ENCODE data around the gene GNG10.
A peak's percentile ranks its signal among the peaks of the same experiment; 100 is the strongest.
"Not testable (repeated sequence)": the region's sequence is repeated elsewhere in the genome, so short reads cannot be mapped to it uniquely, and the experiment has no call there.

The GNG10 gene

GRCh38 chr9:111658943-111659342 is 2.5 kb upstream of the GNG10 start:
- DNase-seq, result no peak

DNA sequence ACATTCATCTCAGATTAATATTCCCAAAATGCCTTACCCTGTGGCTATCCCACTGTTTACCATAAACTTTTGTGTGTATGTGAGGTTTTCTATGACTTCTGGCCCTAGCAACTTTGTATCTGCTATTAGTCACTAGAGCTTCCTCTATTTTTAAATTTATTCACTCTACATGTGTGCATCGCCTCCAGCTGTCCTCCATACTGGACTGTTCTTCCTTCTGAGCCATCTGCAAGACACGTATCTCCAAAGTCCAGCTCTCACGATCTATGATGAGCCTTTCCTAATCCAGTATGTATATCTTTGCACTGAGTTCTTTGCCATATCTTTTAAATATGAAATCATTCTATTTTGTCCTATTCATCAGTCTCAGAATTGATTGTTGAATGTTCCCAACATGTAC is 1.7 kb upstream of the GNG10 start:
- no peak for DNase-seq

DNA sequence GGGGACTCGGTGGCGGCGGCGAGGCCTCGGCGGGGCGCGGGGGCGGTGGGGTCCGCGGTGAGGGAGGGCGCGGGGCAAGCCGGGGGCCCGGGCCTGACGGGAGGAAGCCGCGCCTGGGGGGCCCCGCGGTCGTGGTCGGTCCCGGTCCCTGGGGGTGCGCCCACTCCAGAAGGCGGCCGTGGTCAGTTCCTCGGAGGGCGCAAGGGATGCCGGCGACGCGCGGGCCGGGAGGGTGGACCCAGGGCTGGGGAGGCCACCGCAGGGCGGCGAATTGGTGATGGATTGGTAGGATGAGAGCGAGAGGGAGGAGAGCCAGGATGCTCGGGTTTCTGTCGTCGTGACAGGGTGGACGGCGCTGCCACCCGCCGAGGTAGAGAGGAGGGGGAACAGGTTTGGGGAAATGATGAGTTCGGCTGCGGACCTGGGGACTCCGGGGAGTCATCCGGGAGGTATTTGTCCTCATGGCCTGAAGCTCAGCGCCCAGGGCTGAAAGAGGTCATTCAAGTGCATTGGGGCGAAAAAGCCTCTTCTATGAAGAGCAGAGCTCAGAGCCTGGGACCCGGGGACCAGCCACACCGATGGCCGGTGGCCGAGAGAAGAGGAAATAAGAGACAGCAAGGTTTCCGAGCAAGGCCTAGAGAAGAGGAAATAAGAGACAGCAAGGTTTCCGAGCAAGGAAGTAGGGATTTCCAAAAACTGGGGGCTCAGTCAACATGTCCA is 557 bp downstream of the GNG10 start:
- peak; percentile 56 for DNase-seq

- no peak for DNase-seq
These were observed 1.3 kb downstream of the GNG10 start for GRCh38 chr9:111662576-111663300.

DNA sequence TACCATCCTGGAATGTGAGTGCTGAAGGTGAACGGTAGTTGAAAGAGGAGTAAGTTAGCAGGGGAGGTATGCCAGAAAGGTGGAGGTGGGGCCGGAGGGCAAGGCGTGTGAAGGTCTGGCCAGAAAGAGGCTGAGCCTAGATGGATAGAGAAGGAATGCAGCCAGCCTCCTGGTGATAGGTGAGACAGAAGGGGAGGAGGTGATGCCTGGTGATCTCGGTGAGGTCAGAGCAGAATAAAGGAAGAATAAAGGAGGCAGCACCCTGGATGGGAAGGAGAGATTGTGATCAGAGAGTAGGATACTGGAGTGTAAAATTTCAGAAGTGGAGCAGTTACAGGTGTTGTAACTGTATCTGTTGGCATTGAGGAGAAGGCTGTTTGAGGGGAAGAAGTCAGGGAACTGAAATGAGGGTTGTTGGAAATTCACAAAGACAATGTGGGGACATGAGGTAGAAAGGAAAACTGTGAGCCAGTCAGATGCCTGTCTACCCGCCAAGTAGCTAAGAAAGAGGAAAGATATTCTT is 2.0 kb downstream of the GNG10 start:
- no peak for DNase-seq

DNA sequence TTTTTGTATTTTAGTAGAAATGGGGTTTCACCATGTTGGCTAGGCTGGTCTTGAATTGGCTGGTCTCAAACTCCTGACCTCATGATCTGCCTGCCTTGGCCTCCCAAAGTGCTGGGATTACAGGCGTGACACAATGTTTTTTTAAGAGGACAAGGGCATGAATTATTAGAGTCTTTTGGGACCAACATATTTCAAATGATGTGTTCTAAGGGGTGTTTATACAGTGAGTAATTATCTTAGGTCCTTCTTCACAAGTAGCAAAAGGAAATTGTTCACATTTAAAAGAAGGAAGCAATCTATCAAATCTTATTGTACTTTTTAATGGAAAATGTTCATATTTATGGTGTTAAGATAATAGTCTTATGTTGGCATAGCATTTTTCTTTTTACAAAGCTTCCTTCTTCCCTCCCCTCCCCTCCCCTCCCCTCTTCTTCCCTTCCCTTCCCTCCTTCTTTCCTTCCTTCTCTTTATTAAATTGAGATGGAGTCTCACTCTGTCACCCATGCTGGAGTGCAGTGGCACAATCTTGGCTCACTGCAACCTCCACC is 6.7 kb downstream of the GNG10 start:
- DNase-seq, result no peak

GRCh38 chr9:111668601-111669000 is 7.2 kb downstream of the GNG10 start:
- not testable (repeated sequence) for DNase-seq

- no peak for DNase-seq
These were observed 12.9 kb downstream of the GNG10 start for GRCh38 chr9:111674319-111674718.

- DNase-seq, result no peak
These were observed 14.7 kb downstream of the GNG10 start for GRCh38 chr9:111676116-111676515.

GRCh38 chr9:111678293-111678692 is 16.9 kb downstream of the GNG10 start:
- no peak for DNase-seq

- DNase-seq, result no peak
These were observed 17.8 kb downstream of the GNG10 start for GRCh38 chr9:111679199-111679598.

DNA sequence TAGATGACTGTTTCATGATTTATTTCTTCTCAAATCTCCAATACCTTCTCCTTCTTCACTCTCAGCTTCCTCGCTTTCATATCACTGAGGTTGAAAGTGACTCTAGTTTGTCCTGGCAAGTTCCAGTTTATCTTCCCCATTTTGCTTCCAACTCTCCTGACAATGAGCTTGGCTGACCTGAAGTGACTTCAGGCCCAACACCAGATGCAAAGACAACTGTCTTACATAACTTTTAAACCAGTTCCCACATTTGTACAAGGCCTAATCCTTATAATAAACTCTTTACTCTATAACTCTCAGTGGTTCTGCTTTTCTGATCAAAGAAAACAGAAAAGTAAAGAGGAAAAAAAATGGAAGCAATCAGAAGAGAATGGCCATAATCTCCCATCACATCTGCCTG is 22.0 kb downstream of the GNG10 start:
- DNase-seq, result no peak

GRCh38 chr9:111691672-111692329 is 30.4 kb downstream of the GNG10 start:
- no peak for DNase-seq

- DNase-seq, result no peak
These were observed 35.4 kb downstream of the GNG10 start for GRCh38 chr9:111696796-111697195.

DNA sequence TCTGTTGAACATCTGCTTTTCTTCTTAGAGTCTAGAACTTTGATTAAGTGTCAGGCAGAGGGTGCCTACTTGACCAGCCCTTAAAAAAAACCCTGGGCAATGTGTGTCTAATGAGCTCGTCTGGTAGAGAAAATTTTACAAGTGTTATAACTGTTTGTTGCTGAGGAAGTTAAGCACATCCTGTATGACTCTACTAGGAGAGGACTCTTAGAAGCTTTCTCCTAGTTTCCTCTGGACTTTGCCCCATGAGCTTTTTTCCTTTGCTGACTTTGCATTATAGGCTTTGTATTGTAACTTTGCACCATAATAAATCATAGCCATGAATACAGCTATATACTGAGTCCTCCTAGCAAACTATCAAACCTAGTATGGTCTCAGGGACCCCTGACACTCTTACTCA is 39.4 kb downstream of the GNG10 start:
- DNase-seq, result no peak

DNA sequence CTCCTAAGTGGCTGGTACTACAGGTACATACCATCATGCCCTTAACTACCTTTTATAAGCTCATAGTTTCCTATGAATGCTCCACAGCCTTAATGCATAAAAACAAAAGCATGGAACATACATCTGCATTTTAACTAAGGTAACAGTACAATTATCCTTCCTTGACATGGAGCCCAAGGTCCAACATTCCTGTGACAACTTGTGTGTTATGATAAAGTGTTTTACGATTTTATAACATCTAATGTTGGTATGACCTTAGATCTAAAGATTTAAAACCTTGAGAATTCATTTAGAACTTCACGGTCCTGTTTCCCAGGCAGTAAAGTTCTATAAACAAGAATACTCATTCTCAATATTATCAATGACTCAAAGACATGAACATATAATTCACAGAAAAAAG is 43.1 kb downstream of the GNG10 start:
- DNase-seq, result no peak

- no peak for DNase-seq
These were observed 50.1 kb downstream of the GNG10 start for GRCh38 chr9:111711548-111711947.

DNA sequence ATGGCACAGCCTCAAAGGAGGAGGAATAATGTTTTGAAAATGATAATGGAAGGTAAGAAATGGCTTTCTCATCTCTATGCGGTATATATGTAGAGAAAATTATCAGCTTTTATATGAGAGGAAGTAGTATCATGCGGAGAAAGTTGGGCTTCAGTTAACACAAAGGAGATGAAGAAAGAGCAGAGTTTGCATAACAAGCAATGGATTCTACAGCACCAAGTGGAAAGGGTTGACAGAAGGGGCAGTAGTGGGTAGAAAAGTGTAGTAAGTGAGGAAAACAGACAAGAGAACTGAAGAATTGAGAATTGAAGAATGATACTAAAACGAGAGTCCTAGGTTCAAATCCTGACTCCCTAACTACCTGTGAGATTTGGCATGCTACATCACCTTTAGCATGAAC is 51.0 kb downstream of the GNG10 start:
- no peak for DNase-seq

DNA sequence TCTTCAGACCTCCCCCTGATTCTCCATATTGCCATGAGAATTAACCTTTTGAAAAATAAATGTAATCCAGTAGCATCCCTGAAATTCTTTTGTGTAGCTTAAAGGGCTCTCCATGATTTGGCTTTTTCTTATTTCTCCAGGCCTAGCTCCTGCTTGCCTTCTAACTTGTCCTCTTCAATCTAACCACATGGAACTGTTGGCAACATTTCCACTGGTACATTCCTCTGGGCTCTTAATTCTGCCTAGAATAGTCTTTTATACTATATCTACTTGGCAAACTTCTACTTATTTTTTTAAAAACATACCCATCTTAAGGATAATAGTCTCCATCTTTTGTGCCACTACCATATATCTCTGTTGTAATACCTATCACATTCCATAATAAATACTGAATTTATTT is 54.1 kb downstream of the GNG10 start:
- DNase-seq, result no peak

GRCh38 chr9:111719541-111719940 is 58.1 kb downstream of the GNG10 start:
- DNase-seq, result no peak

Data from 8988T (cell line).